H1 (cell line): ENCODE data around the gene RFXAP. TPM values are rescaled to one million over a fixed set of nuclear protein-coding genes. Genes with fewer than 3 reads are reported as not detected.

ENCODE experiments used
- CTCF ChIA-PET: fragments of 300-600 bp; sonication (Branson Sonifier 250); formaldehyde crosslinking; loops from one replicate; lab custom pipeline; 2021; ENCODE audit not compliant: partially characterized antibody; lab: Charles Lee
- POLR2A ChIA-PET: fragments of 300-600 bp; sonication (Branson Sonifier 250); formaldehyde crosslinking; loops from one replicate; lab custom pipeline; 2021; ENCODE audit warnings: inconsistent platforms; ENCODE audit not compliant: partially characterized antibody; lab: Charles Lee
- DNase-seq, 2 experiments: peaks; one replicate each; pipeline versions ENCODE4 v3.0.0 to v3.0.0-alpha.2; 2010 to 2022; ENCODE audit warnings: low spot score in 2 of 2, low read depth in 1 of 2, mixed read lengths in 1 of 2
- FAIRE-seq: peaks from 2 replicates; lab custom pipeline; 2011; peaks lifted over from hg19 to GRCh38; lab: Jason Lieb, UNC
- H2AFZ ChIP-seq: 2 replicates; pipeline ENCODE4 v1.8.1; 2012; ENCODE audit warnings: low read length, inconsistent platforms
- H2AK5ac ChIP-seq: 2 replicates; pipeline ENCODE4 v1.6.1; 2013; ENCODE audit warnings: low read depth, low read length
- H2BK120ac ChIP-seq: replicated peaks from 2 replicates; pipeline ENCODE3; 2013; ENCODE audit warnings: low read depth, low read length, inconsistent platforms
- H2BK12ac ChIP-seq: 2 replicates; pipeline ENCODE4 v1.6.1; 2013; ENCODE audit warnings: low read depth, low read length
- H2BK15ac ChIP-seq: 2 replicates; pipeline ENCODE4 v1.6.1; 2013; ENCODE audit warnings: low read length
- H2BK20ac ChIP-seq: 2 replicates; pipeline ENCODE4 v1.6.1; 2013; ENCODE audit warnings: low read length
- H2BK5ac ChIP-seq: 2 replicates; pipeline ENCODE4 v1.6.1; 2013; ENCODE audit warnings: low read depth, low read length
- H3K14ac ChIP-seq: 2 replicates; pipeline ENCODE4 v1.6.1; 2013; ENCODE audit warnings: inconsistent platforms; ENCODE audit not compliant: insufficient read length
- H3K18ac ChIP-seq: 2 replicates; pipeline ENCODE4 v1.6.1; 2013; ENCODE audit warnings: low read length; ENCODE audit errors: extremely low read depth
- H3K23ac ChIP-seq: 2 replicates; pipeline ENCODE4 v1.6.1; 2013; ENCODE audit warnings: inconsistent platforms; ENCODE audit not compliant: insufficient read length
- H3K23me2 ChIP-seq: 2 replicates; pipeline ENCODE4 v1.6.1; 2013; ENCODE audit warnings: low read depth, low read length
- H3K27ac ChIP-seq: 2 replicates; pipeline ENCODE4 v1.6.1; 2011; ENCODE audit warnings: low read depth, low read length, inconsistent platforms
- H3K27me3 ChIP-seq, 4 experiments: replicated peaks in 1 of 4; 1 replicate in 1 of 4; 2 replicates in 3 of 4; pipeline versions ENCODE4 v1.6.1 to v1.8.1; 2011 to 2013; ENCODE audit warnings: low read length in 3 of 4, mild to moderate bottlenecking in 3 of 4, inconsistent platforms in 2 of 4, mixed read lengths in 2 of 4, moderate library complexity in 1 of 4; ENCODE audit not compliant: control insufficient read depth in 3 of 4, insufficient read depth in 3 of 4; ENCODE audit errors: extremely low read depth in 1 of 4
- H3K36me3 ChIP-seq, 4 experiments: 2 replicates each; pipeline versions ENCODE4 v1.6.1 to v1.8.1; 2011 to 2013; ENCODE audit warnings: mild to moderate bottlenecking in 4 of 4, low read length in 3 of 4, moderate library complexity in 2 of 4, control low read depth in 1 of 4, inconsistent platforms in 1 of 4; ENCODE audit not compliant: insufficient read depth in 4 of 4, control insufficient read depth in 2 of 4
- H3K4ac ChIP-seq: replicated peaks from 2 replicates; pipeline ENCODE3; 2013; ENCODE audit warnings: low read length, low read depth, mixed read lengths, inconsistent platforms; ENCODE audit not compliant: insufficient read length
- H3K4me1 ChIP-seq, 4 experiments: replicated peaks in 1 of 4; 1 replicate in 1 of 4; 2 replicates in 3 of 4; pipeline versions ENCODE4 v1.6.1 to v1.8.1; 2011 to 2013; ENCODE audit warnings: low read length in 3 of 4, inconsistent platforms in 2 of 4, mixed read lengths in 1 of 4; ENCODE audit not compliant: insufficient read depth in 4 of 4, control insufficient read depth in 3 of 4
- H3K4me2 ChIP-seq, 2 experiments: 2 replicates each; pipeline versions ENCODE4 v1.6.1 to v1.8.1; 2011 to 2013; ENCODE audit warnings: low read depth in 2 of 2, low read length in 2 of 2, control low read depth in 1 of 2, inconsistent platforms in 1 of 2, mild to moderate bottlenecking in 1 of 2; ENCODE audit not compliant: insufficient read depth in 1 of 2
- H3K4me3 ChIP-seq, 4 experiments: fragments of 200-600, 300-600 bp in 1 of 4; sonication (generic), shearing (Covaris generic), sonication (Bioruptor Twin) in 1 of 4; 2 replicates each; pipeline versions ENCODE4 v1.5.1 to v1.8.1; 2011 to 2016; ENCODE audit warnings: low read length in 4 of 4, low read depth in 3 of 4, control low read depth in 2 of 4, inconsistent platforms in 2 of 4, mild to moderate bottlenecking in 2 of 4, mixed read lengths in 1 of 4, moderate library complexity in 1 of 4; ENCODE audit not compliant: insufficient read depth in 2 of 4; ENCODE audit errors: extremely low read depth in 1 of 4
- H3K56ac ChIP-seq: replicated peaks from 2 replicates; pipeline ENCODE3; 2013; ENCODE audit warnings: low read depth, mild to moderate bottlenecking, mixed read lengths, low read length, inconsistent platforms; ENCODE audit not compliant: insufficient read length
- H3K79me1 ChIP-seq: 2 replicates; pipeline ENCODE4 v1.6.1; 2013; ENCODE audit warnings: low read depth, low read length, control low read depth
- H3K79me2 ChIP-seq, 2 experiments: 2 replicates each; pipeline versions ENCODE4 v1.6.1 to v1.8.1; 2012 to 2013; ENCODE audit warnings: low read length in 2 of 2, mild to moderate bottlenecking in 2 of 2, inconsistent platforms in 1 of 2; ENCODE audit not compliant: insufficient read depth in 2 of 2, control insufficient read depth in 1 of 2
- H3K9ac ChIP-seq, 4 experiments: replicated peaks in 1 of 4; 1 replicate in 1 of 4; 2 replicates in 3 of 4; pipeline versions ENCODE4 v1.6.1 to v1.8.1; 2011 to 2013; ENCODE audit warnings: low read depth in 3 of 4, low read length in 3 of 4, control low read depth in 2 of 4, mild to moderate bottlenecking in 2 of 4, moderate library complexity in 2 of 4, inconsistent platforms in 1 of 4; ENCODE audit errors: extremely low read depth in 1 of 4
- H3K9me3 ChIP-seq, 2 experiments: 2 replicates each; pipeline versions ENCODE4 v1.6.1 to v1.8.1; 2012 to 2013; ENCODE audit warnings: mild to moderate bottlenecking in 2 of 2, moderate library complexity in 2 of 2, control low read depth in 1 of 2, inconsistent platforms in 1 of 2, low read depth in 1 of 2, low read length in 1 of 2, mixed read lengths in 1 of 2; ENCODE audit not compliant: insufficient read depth in 2 of 2
- H4K20me1 ChIP-seq, 2 experiments: replicated peaks in 1 of 2; 2 replicates each; pipeline versions ENCODE3 to v1.8.1; 2011 to 2013; ENCODE audit warnings: inconsistent platforms in 2 of 2, low read length in 2 of 2, mild to moderate bottlenecking in 1 of 2; ENCODE audit not compliant: insufficient read depth in 2 of 2, control insufficient read depth in 1 of 2
- H4K5ac ChIP-seq: 2 replicates; pipeline ENCODE4 v1.6.1; 2013; ENCODE audit warnings: low read length, low read depth, mixed read lengths, inconsistent platforms; ENCODE audit not compliant: insufficient read length
- H4K8ac ChIP-seq: 2 replicates; pipeline ENCODE4 v1.8.0; 2013; ENCODE audit warnings: mild to moderate bottlenecking, moderate library complexity, low read length, inconsistent platforms; ENCODE audit not compliant: insufficient read depth; ENCODE audit errors: extremely low read depth
- H4K91ac ChIP-seq: replicated peaks from 2 replicates; pipeline ENCODE3; 2013; ENCODE audit warnings: low read length, mixed read lengths, inconsistent platforms; ENCODE audit not compliant: insufficient read length
- CREB1 ChIP-seq: IDR thresholded peaks from 2 replicates; pipeline ENCODE4 v1.6.1; 2012; ENCODE audit warnings: inconsistent platforms
- RAD21 ChIP-seq, 2 experiments: IDR thresholded peaks in 1 of 2; conservative IDR thresholded peaks in 1 of 2; 2 replicates each; pipeline ENCODE4 v1.6.1; 2011; ENCODE audit warnings: low read depth in 2 of 2, low read length in 2 of 2, improper control_type of control experiment in 1 of 2, inconsistent platforms in 1 of 2, mild to moderate bottlenecking in 1 of 2, moderate library complexity in 1 of 2
- SRF ChIP-seq: IDR thresholded peaks from 2 replicates; pipeline ENCODE4 v1.6.1; 2011; ENCODE audit warnings: mild to moderate bottlenecking, low read depth, low read length, moderate library complexity
- WGBS, 2 experiments: shearing (Covaris generic) in 1 of 2; methylation state at CpG; one replicate each; pipeline versions ENCODE4 v1.1.6 to v1.1.7; 2013 to 2015; ENCODE audit warnings: low lambda C conversion rate in 2 of 2, mixed read lengths in 2 of 2, inconsistent platforms in 1 of 2, low coverage in 1 of 2, missing lambda C conversion rate in 1 of 2; ENCODE audit not compliant: insufficient replicate concordance in 2 of 2, insufficient coverage in 1 of 2, insufficient read length in 1 of 2; ENCODE audit errors: extremely low coverage in 1 of 2, missing lambda C conversion rate in 1 of 2; 5-methylcytosine and 5-hydroxymethylcytosine counted together
- polyA plus RNA-seq, 7 experiments: library from polyadenylated mRNA; depleted of rRNA in 3 of 7; stranded (reverse) in 5 of 7; unstranded in 2 of 7; fragments of >200 nt in 5 of 7; fragments of 200-250 nt in 2 of 7; gene quantifications; 1 replicate in 5 of 7; 2 replicates in 1 of 7; 4 replicates in 1 of 7; pipeline versions ENCODE4 v1.2.1 to v1.2.3, GENCODE V29; 2011 to 2013; ENCODE audit warnings: missing spikeins in 2 of 7, mixed read lengths in 2 of 7
- total RNA-seq: library from RNA; stranded (reverse); fragmentation: NEBNext Ultra II Directional; extraction: Animal tissue kit (Norgen Biotek cat#: 25700); gene quantifications from 2 replicates; pipeline ENCODE4 v1.2.1, GENCODE V29; 2021

Gene RFXAP
- total and polyA plus RNA-seq, 2 of the 8 experiments (the other 6 are each of a cell fraction or from before 2014, with no cell fraction given): 5.2 to 11.5 TPM

GRCh38 chr13:36817996-36818803, 822 bp upstream of the RFXAP start:
- H4K91ac ChIP-seq: no peak overlapping the region
- FAIRE-seq: no peak

More at GRCh38 chr13:36817996-36818803, 822 bp upstream of the RFXAP start:
- peak overlapping the region; percentile 50 to 75 (median 68); a peak in 7 of 8 replicates for H3K4me3 ChIP-seq
- no peak overlapping the region for H3K18ac ChIP-seq
- DNase-seq: no peak
- TF ChIP-seq SRF (no peak), CREB1 (no peak), RAD21 (IDR thresholded peaks at IDR 0.05 in 1 of 2, conservative IDR thresholded peaks at IDR 0.05 in 1 of 2; ENCODE audit: low read depth in 2 of 2, low read length in 2 of 2) (peak; percentile 22 to 44)
- H3K79me1 ChIP-seq: peaks cover 2% of the 10 kb centered on the region; the same call in 1 of the 2 replicates
- no peak overlapping the region for H3K14ac ChIP-seq
- H4K8ac ChIP-seq: no peak overlapping the region
- H2BK5ac ChIP-seq: no peak overlapping the region
- no peak overlapping the region for H3K56ac ChIP-seq
- H2BK120ac ChIP-seq: no peak overlapping the region
- CTCF ChIA-PET: interaction anchor here (0.8 to 1.6 kb wide), 2 partner anchors 23 to 364 kb away, joined by 3 to 4 read pairs; no protein-coding TSS in a partner anchor
- peaks cover 9% of the 10 kb centered on the region for H3K23me2 ChIP-seq
- no peak overlapping the region for H3K4ac ChIP-seq
- H3K36me3 ChIP-seq: no peaks in the 10 kb centered on the region
- H2BK15ac ChIP-seq: no peak overlapping the region
- H2AK5ac ChIP-seq: no peak overlapping the region
- H3K23ac ChIP-seq: no peak overlapping the region
- H3K27me3 ChIP-seq: no peaks in the 10 kb centered on the region
- H3K4me2 ChIP-seq: peak overlapping the region; percentile 93 to 97
- peaks cover 0 to 18% of the 10 kb centered on the region in 2 experiments; a peak in 2 of 4 replicates for H3K79me2 ChIP-seq
- H4K20me1 ChIP-seq: no peaks in the 10 kb centered on the region
- peak overlapping the region in 1 of 4 experiments; percentile 36; a peak in 1 of 7 replicates for H3K9ac ChIP-seq
- no peak overlapping the region for H4K5ac ChIP-seq
- H3K27ac ChIP-seq: no peak overlapping the region
- H3K9me3 ChIP-seq: no peaks in the 10 kb centered on the region
- WGBS, 2 experiments: 51% methylated on average over 12 of the region's 12 CpGs; no CpG with 5 or more reads in 1 of the 2 experiments
- H2BK12ac ChIP-seq: no peak overlapping the region
- POLR2A ChIA-PET: interaction anchor here (0.6 kb wide), 1 partner anchor 20 kb away, joined by 4 read pairs; no protein-coding TSS in a partner anchor
- no peak overlapping the region for H2BK20ac ChIP-seq
- peaks cover 0 to 9% (median 4%) of the 10 kb centered on the region in 4 experiments; a peak in 4 of 7 replicates for H3K4me1 ChIP-seq
- H2AFZ ChIP-seq: peak overlapping the region; percentile 68; the same call in 1 of the 2 replicates
